RWPE2 (cell line): ENCODE results near the gene PPP1R12A.
"Not testable (repeated sequence)": the region's sequence is repeated elsewhere in the genome, so short reads cannot be mapped to it uniquely, and the experiment has no call there.

ENCODE experiments used
- ATAC-seq: fragments of 200-7000 bp; cut with Tn5 transposase; 3 replicates; pipeline ENCODE4 v1.9.1; 2021; ENCODE audit warnings: low read depth
- DNase-seq: peaks from one replicate; pipeline ENCODE4 v3.0.0-alpha.2; 2020; ENCODE audit warnings: low spot score
- H3K27ac ChIP-seq: fragments of 450-650 bp; 2 replicates; pipeline ENCODE4 v1.5.1; 2017; ENCODE audit warnings: mild to moderate bottlenecking; ENCODE audit not compliant: poor library complexity, severe bottlenecking
- H3K27me3 ChIP-seq: fragments of 250-450 bp; sonication (Bioruptor Pico); 2 replicates; pipeline ENCODE4 v1.5.1; 2021; ENCODE audit warnings: mild to moderate bottlenecking, moderate library complexity; ENCODE audit not compliant: insufficient read depth, poor library complexity, severe bottlenecking
- H3K36me3 ChIP-seq: fragments of 250-450 bp; sonication (Bioruptor Pico); 2 replicates; pipeline ENCODE4 v1.5.1; 2020; ENCODE audit warnings: low read depth, mild to moderate bottlenecking, moderate library complexity
- H3K4me1 ChIP-seq: fragments of 250-450 bp; sonication (Bioruptor Pico); 2 replicates; pipeline ENCODE4 v1.5.1; 2021; ENCODE audit warnings: mild to moderate bottlenecking, moderate library complexity; ENCODE audit not compliant: insufficient read depth, poor library complexity, severe bottlenecking
- H3K4me3 ChIP-seq: fragments of 250-450 bp; sonication (Bioruptor Pico); 2 replicates; pipeline ENCODE4 v1.5.1; 2021; ENCODE audit warnings: mild to moderate bottlenecking, moderate library complexity; ENCODE audit not compliant: severe bottlenecking
- H3K9me3 ChIP-seq: fragments of 250-450 bp; sonication (Bioruptor Pico); 2 replicates; pipeline ENCODE4 v1.5.1; 2021; ENCODE audit warnings: mild to moderate bottlenecking, moderate library complexity; ENCODE audit not compliant: severe bottlenecking
- CTCF ChIP-seq: fragments of 450-650 bp; IDR thresholded peaks from one replicate; pipeline ENCODE4 v1.5.1; 2017; ENCODE audit warnings: mild to moderate bottlenecking, moderate library complexity; ENCODE audit not compliant: poor library complexity, severe bottlenecking

The PPP1R12A gene

DNA sequence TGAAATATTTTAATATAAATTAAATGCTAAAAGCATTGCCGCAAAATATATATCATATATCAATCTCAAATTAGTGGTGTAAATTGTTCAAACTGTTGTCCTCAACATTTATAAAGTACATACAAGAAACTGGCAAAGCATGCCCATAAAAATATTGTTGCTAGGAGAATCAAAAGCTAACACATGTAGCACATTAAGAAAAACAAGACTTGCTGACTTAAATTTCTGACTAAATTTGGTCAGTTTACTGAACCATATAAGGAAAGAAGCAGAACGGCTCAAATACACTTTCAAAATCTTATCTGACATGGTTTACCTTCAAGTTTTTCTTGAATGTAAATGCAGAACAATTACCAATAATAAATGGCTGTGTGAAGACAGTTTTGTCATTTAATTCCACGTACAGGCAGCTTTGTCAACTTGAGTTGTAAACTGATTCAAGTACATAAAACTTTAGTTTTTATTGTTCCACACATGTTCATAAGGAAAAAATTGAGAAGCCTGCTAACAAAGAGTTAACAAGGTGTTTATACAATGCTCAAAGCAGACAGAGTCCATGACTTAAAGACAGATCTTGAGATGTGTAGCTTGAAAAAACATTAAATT is 50.4 kb downstream of the PPP1R12A start:
- no peaks in the 10 kb centered on the region for H3K27me3 ChIP-seq

DNA sequence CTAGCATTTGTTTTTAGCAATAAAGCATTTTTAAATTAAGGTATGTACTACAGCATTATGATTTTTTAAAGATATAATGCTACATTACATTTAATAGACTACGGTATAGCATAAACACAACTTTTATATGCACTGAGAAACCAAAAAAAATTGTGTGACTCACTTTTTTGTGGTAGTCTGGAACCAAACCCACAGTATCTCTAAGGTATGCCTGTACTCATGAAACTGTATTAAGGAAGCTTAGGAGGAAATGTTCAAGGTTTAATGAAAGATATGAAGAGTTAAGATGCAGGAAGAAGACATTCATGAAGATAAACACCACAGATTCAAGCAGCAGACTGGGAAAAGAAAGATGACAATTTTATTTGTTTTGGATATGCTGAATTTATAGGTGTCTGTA is 51.7 kb downstream of the PPP1R12A start:
- DNase-seq: no peak
- Histone ChIP-seq H3K36me3 (no peaks in the 10 kb centered on the region), H3K27me3 (no peaks in the 10 kb centered on the region), H3K4me1 (peaks cover 10% of the 10 kb centered on the region), H3K4me3 (no peak overlapping the region), H3K9me3 (no peaks in the 10 kb centered on the region), H3K27ac (no peak overlapping the region)
- ATAC-seq: peak; percentile 35; the same call in 1 of the 3 replicates
- TF ChIP-seq CTCF: no peak

More for the DNA sequence above, 50.4 kb downstream of the PPP1R12A start:
- TF ChIP-seq CTCF: no peak
- H3K36me3 ChIP-seq: no peaks in the 10 kb centered on the region
- ATAC-seq (no peak), DNase-seq (no peak)
- H3K4me3 ChIP-seq: no peak overlapping the region
- H3K4me1 ChIP-seq: peaks cover 10% of the 10 kb centered on the region
- no peaks in the 10 kb centered on the region for H3K9me3 ChIP-seq
- no peak overlapping the region for H3K27ac ChIP-seq

DNA sequence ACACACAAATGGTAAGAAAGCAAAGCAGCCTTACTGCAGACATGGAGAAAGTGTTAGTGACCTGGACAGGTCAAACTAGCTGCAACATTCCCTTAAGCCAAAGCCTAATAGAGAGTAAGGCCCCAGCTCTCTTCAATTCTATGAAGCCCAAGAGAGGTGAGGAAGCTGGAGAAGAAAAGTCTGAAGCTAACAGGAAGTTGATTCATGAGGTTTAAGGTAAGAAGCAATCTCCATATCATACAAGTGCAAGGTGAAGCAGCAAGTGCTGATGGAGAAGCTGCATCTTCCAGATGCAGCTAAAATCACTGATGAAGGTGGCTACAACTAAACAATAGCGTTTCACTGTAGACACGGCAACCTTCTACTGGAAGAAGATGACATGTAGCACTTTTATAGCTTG is 53.5 kb downstream of the PPP1R12A start:
- TF ChIP-seq CTCF: no peak
- ATAC-seq: no peak
- peaks cover 10% of the 10 kb centered on the region for H3K4me1 ChIP-seq
- no peaks in the 10 kb centered on the region for H3K36me3 ChIP-seq
- no peaks in the 10 kb centered on the region for H3K27me3 ChIP-seq
- DNase-seq: no peak
- no peak overlapping the region for H3K4me3 ChIP-seq
- H3K27ac ChIP-seq: no peak overlapping the region
- H3K9me3 ChIP-seq: no peaks in the 10 kb centered on the region

DNA sequence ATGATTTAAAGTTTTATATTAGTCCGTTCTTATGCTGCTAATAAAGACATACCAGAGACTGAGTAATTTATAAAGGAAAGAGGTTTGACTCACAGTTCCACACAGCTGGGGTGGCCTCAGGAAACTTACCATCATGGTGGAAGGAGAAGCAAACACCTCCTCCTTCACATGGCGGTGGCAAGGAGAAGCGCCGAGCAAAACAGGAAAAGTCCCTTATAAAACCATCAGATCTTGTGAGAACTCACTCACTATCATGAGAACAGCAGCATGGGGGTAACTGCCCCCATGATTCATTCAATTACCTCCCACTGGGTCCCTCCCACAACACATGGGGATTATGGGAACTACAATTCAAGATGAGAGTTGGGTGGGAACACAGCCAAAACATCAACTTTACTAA is 56.4 kb downstream of the PPP1R12A start:
- not testable (repeated sequence) for H3K36me3 ChIP-seq, H3K4me3 ChIP-seq, H3K27me3 ChIP-seq, H3K9me3 ChIP-seq, H3K4me1 ChIP-seq, H3K27ac ChIP-seq, ATAC-seq, DNase-seq

GRCh38 chr12:79877246-79877645 is 57.7 kb downstream of the PPP1R12A start:
- Histone ChIP-seq H3K4me1 (no peaks in the 10 kb centered on the region), H3K9me3 (no peaks in the 10 kb centered on the region), H3K4me3 (no peak overlapping the region), H3K36me3 (peaks cover 5% of the 10 kb centered on the region; the same call in 1 of the 2 replicates), H3K27ac (no peak overlapping the region), H3K27me3 (no peaks in the 10 kb centered on the region)
- ATAC-seq: no peak
- TF ChIP-seq CTCF: no peak
- no peak for DNase-seq
